Activated naive CD8-positive, alpha-beta T cell treated with anti-CD3 and anti-CD28 coated beads, Interleukin-2, amount 10 ng/mL, durations not matched to agents 7 days and 5 days (primary cell): ENCODE measurements around the gene NUDT1. TPM values are rescaled to one million over a fixed set of nuclear protein-coding genes. Genes with fewer than 3 reads are reported as not detected.

Experiments
- ATAC-seq: fragments of 150-1000 bp; cut with Tn5 transposase; one replicate; pipeline ENCODE4 v1.10.0; 2021; ENCODE audit warnings: low read depth, moderate library complexity
- POLR2A ChIA-PET: fragments of 350-600 bp; sonication (Branson Sonifier 250); formaldehyde crosslinking; loops from one replicate; lab custom pipeline; 2021; ENCODE audit warnings: antibody characterized with exemption; lab: Charles Lee
- DNase-seq: peaks from one replicate; pipeline ENCODE4 v3.0.0; 2021
- H3K27ac Mint-ChIP-seq: one replicate; pipeline ENCODE4 v1.8.0; 2022; ENCODE audit warnings: mild to moderate bottlenecking, mixed read lengths
- H3K27me3 Mint-ChIP-seq: one replicate; pipeline ENCODE4 v1.8.0; 2022; ENCODE audit warnings: mild to moderate bottlenecking, moderate library complexity, mixed read lengths
- H3K36me3 Mint-ChIP-seq: one replicate; pipeline ENCODE4 v1.8.0; 2021; ENCODE audit warnings: mild to moderate bottlenecking, mixed read lengths
- H3K4me1 Mint-ChIP-seq: one replicate; pipeline ENCODE4 v1.8.0; 2021; ENCODE audit warnings: mixed read lengths
- H3K4me3 Mint-ChIP-seq: one replicate; pipeline ENCODE4 v1.8.0; 2022; ENCODE audit warnings: mild to moderate bottlenecking, moderate library complexity, mixed read lengths
- H3K9me3 Mint-ChIP-seq: one replicate; pipeline ENCODE4 v1.8.0; 2021; ENCODE audit warnings: mixed read lengths
- total RNA-seq, 2 experiments: library from RNA; stranded (reverse); gene quantifications; one replicate each; pipeline ENCODE4 v1.2.3, GENCODE V29; 2021

The NUDT1 gene
- total RNA-seq, 2 experiments from 2014 or later: 92.2 to 95.8 TPM

DNA sequence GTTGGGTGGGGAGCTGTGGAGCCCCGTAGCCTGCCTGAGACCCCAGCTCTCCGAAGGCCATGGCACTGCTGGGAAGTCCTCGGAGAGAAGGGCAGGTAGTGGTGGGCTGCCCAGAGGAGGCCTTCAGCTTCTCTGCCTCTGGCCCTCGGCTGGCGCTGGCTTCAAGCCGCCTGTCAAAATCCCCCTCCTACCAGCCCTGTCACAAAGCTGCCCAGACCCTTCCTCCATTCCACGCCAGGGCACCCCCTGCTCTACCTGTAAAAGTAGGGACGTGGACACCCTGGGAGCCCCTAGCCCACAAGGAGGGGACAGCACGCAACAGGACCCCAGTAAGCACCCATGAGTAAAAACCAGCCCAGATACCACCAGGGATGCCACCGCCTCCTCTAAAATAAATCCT is 40.9 kb upstream of the NUDT1 start:
- H3K36me3 Mint-ChIP-seq: peaks cover 6% of the 10 kb centered on the region

DNA sequence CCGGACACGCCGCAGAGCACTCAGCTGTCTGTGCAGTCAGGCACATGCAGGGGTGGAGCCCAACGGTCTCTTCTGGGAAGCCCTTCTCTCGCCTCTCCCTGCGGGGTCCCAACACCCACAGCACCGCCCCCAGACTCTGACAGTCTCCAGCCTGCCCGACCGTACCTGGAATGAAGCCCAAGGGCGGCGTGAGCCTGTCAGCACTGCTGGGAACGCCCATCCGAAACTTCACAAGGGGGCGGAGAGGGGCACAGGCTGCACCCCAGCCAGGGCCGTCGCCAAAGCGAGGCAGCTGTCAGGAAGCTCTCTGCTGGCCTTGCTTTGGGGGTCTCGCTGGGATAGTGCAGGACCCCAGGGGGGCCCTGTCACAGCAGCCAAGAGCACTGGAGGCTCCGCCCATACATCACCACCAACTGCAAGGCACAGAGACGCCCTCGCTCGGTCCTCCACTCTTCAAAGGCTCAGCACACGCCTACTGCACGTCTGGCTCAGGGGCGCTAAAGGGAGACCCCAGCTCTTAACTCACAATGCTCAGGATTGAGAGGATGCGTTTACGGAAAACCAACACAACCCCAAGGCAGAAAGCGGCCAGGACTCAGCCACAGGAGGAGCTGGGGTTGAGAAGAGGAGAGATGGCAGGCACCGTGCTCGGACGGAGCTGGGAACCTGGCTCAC is 40.2 kb upstream of the NUDT1 start:
- ATAC-seq: no peak
- DNase-seq: no peak
- H3K36me3 Mint-ChIP-seq: peaks cover 2% of the 10 kb centered on the region
- no peaks in the 10 kb centered on the region for H3K27me3 Mint-ChIP-seq
- H3K27ac Mint-ChIP-seq: no peak overlapping the region
- peaks cover 5% of the 10 kb centered on the region for H3K4me1 Mint-ChIP-seq
- H3K4me3 Mint-ChIP-seq: no peak overlapping the region
- H3K9me3 Mint-ChIP-seq: no peaks in the 10 kb centered on the region
- POLR2A ChIA-PET: no interaction called here

More for the DNA sequence above, 40.9 kb upstream of the NUDT1 start:
- POLR2A ChIA-PET: no interaction called here
- ATAC-seq (no peak), DNase-seq (no peak)
- Mint-ChIP-seq H3K4me3 (no peak overlapping the region), H3K9me3 (no peaks in the 10 kb centered on the region), H3K4me1 (peaks cover 5% of the 10 kb centered on the region), H3K27ac (no peak overlapping the region), H3K27me3 (no peaks in the 10 kb centered on the region)

DNA sequence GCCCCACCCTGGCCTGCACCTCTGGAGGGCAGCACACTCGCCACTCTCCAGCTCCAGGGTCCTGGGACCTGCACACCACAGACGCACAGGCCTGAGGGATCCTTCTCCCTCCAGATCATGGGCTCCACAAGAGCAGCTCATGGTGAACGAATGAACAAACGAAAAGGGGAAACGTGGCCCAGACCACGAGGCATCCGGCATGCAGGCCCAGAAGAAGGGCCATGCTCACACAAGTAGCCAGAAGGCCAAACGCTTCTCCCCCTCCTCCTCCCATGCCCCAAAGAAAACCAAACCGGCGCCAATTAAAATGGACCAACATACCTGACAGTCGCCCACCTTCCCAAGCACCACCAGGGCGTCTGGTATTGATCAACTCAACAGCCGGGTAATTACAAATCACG is 39.7 kb upstream of the NUDT1 start:
- H3K27me3 Mint-ChIP-seq: no peaks in the 10 kb centered on the region
- POLR2A ChIA-PET: no interaction called here
- peaks cover 1% of the 10 kb centered on the region for H3K36me3 Mint-ChIP-seq
- no peak overlapping the region for H3K27ac Mint-ChIP-seq
- ATAC-seq (no peak), DNase-seq (no peak)
- no peak overlapping the region for H3K4me3 Mint-ChIP-seq
- H3K4me1 Mint-ChIP-seq: peaks cover 2% of the 10 kb centered on the region
- H3K9me3 Mint-ChIP-seq: no peaks in the 10 kb centered on the region

DNA sequence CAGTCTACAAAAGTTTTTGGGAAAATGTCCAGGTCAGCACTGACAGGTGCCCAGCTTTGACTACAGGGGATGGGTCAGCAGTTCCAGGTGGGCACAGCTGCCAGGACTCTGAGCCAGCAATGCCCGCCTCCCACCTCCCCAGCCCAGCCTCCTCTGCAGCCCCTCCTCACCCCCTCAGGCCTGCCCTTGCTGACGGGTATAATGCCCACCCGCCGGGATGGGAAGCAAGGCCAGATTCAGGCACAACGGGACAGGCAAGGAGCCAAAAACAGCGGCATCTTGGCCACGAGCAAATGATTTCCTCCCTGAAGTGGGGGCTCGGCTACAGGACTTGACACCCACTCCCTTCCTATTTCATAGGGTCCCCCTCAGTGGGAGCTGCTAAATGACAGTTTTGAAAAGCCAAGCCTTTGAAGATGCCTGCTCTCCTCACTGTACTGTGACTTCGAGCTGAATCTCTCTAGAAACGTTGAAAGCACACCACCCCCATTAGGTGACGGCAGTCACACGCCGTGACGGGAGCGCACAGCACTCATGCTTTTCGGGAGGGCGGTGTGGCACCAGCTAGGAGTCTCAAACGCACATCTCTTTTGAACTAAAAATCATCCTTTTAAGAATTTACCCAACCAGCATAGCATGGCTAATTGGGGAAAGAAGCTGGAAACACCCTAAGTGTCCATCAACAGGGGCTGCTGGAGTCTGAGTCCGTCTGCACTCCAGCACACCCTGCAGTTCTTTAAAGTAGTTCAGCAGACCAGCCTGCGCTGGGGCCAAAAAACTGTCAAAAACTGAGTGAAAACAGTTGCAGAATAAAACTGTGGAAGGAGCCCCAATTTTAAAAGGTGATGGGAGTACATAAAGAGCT is 38.9 kb upstream of the NUDT1 start:
- Mint-ChIP-seq H3K27ac (no peak overlapping the region), H3K4me3 (no peak overlapping the region), H3K9me3 (no peaks in the 10 kb centered on the region), H3K4me1 (no peaks in the 10 kb centered on the region), H3K27me3 (no peaks in the 10 kb centered on the region), H3K36me3 (no peaks in the 10 kb centered on the region)
- ATAC-seq: no peak
- peak; percentile 11 for DNase-seq
- POLR2A ChIA-PET: no interaction called here

DNA sequence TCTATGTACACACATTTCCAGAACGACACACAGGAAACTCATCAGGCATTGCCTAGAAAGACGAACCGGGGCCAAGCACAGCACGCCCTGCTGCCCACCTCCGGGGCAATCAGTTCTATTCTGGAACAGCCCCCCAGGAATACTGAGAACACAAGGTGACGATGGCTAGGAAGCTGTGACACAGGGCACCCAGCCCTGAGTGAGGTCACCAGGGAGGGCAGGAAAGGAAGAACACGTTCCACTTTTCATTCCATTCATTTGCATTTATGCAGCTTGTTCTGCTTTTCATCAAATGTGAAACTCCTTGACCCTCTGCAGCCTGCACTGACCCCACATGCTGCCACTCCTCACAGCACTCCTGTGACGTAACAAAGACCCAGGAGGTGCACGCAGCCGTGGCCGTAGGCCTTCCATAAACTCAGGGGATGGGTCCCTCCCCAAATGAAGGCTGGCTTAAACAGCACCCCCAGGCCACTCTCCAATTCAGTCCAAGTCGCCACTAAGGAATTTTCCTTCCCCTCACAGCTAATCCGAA is 38.2 kb upstream of the NUDT1 start:
- H3K4me3 Mint-ChIP-seq: no peak overlapping the region
- ATAC-seq (no peak), DNase-seq (peak; percentile 11)
- H3K36me3 Mint-ChIP-seq: peaks cover 1% of the 10 kb centered on the region
- no peaks in the 10 kb centered on the region for H3K4me1 Mint-ChIP-seq
- POLR2A ChIA-PET: no interaction called here
- H3K27me3 Mint-ChIP-seq: no peaks in the 10 kb centered on the region
- no peak overlapping the region for H3K27ac Mint-ChIP-seq
- no peaks in the 10 kb centered on the region for H3K9me3 Mint-ChIP-seq

DNA sequence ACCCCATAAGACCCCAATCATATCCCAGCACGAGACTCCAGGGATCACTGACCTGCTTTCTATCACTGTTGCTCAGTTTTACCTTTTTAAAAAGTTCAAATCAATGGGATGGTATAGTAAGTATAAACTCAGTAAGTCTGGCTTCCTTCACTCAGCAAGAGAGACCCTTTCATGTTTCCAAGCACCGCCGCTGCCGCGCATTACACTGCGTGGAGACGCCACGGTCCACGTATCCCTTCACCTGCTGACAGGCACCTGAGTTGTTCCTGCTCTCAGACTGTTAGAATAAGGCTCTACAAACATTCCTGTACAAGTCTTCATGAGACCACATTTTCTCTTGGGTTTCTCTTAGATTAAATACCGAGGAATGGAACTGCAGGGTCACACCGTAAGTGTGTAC is 37.6 kb upstream of the NUDT1 start:
- Mint-ChIP-seq H3K27ac (no peak overlapping the region), H3K36me3 (peaks cover 3% of the 10 kb centered on the region), H3K4me3 (no peak overlapping the region), H3K4me1 (no peaks in the 10 kb centered on the region), H3K9me3 (no peaks in the 10 kb centered on the region), H3K27me3 (no peaks in the 10 kb centered on the region)
- POLR2A ChIA-PET: no interaction called here
- ATAC-seq (no peak), DNase-seq (peak; percentile 6)

DNA sequence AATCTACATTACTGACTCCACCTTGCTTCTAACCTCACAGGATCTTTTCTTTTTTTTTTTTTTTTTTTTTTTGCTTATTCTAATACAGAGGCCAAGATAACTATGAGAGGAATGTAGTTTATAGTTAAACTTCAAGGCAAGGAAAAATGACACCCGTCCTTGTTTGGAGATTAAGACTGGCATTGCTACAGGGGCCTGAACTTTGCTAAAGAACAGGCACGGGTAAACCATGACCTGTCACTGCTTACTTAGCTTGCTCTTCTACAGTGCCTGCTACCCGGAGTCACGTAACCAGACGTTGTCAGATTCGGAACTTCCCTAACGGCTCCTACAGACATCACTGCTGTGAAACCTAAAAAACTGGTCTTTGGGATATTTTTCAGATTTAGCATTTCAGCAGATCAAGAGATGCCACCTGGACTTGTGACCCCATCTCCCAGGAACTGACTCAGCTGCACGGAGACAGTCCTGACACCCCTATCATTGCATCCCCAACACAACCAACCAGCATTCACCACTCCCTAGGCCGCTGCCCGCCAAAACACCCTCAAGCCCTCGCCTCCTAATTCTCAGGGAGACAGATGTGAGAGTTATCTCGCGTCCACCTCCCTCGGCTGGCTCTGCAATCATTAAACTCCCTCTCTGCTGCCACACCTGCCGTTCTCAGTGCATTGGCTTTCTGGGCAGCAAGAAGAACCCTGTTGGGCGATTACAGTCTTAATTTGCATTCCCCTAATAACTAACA is 36.8 kb upstream of the NUDT1 start:
- Mint-ChIP-seq H3K27me3 (no peaks in the 10 kb centered on the region), H3K4me1 (no peaks in the 10 kb centered on the region), H3K4me3 (no peak overlapping the region), H3K36me3 (peaks cover 3% of the 10 kb centered on the region), H3K9me3 (no peaks in the 10 kb centered on the region), H3K27ac (no peak overlapping the region)
- POLR2A ChIA-PET: no interaction called here
- no peak for ATAC-seq
- DNase-seq: peak; percentile 15

DNA sequence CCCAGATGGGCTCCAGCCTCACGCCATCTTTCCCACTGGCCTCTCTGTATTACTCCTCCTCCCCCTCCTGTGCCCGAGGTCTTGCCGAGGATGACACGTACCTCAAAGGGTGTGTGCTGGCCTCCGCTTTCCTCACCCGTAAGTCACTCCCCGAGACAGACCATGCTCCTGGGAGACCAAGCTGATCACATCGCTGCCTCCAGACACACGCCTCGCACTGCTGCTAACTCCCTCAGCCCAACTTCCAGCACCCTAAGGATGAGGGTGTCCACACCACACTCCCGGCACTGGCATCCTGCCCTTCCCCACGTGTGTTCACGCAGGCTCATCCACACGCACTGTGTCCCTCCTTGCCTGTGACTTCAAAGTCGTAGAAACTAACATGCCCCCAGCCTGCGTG is 33.3 kb upstream of the NUDT1 start:
- Mint-ChIP-seq H3K27me3 (no peaks in the 10 kb centered on the region), H3K4me1 (no peaks in the 10 kb centered on the region), H3K9me3 (no peaks in the 10 kb centered on the region), H3K36me3 (peaks cover 9% of the 10 kb centered on the region), H3K27ac (no peak overlapping the region), H3K4me3 (no peak overlapping the region)
- ATAC-seq (no peak), DNase-seq (no peak)
- POLR2A ChIA-PET: no interaction called here

DNA sequence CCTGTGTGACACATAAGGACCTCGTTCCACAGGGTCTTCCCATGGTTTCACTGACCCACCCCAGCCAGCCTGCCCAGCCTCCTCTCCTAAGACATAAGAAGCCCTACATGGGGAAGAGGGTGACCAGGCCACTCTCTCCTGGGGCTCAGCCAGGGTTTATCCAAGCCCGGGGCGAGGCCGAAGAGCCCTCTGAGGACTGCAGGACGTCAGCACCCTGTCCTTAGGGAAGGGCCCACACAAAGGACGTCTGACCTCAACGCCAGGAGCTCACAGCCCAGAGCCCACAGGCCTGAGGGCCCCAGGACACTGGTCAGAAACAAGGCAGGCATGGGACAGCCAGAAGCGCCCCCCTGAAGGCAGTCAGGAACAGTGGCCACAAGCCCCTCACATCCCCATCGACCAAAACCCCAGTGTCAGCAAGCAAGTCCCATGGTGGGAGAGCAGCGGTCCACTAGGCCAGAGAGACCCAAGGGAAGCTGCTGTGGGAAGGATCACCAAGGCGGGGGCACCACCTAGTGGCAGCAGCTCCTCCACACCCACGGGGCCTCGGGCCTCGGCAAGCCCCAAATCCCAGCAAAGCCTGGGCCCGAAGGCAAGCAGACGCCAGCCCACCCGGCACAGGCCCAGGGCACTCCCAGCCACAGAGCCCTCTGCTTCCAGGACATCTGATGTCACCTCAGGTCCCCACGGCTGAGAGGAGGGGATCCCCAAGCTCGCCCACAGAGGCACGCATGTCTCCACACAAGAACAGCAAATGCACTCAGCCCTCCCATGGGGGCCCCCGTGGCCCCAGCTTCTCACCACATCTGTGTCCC is 32.7 kb upstream of the NUDT1 start:
- DNase-seq (peak; percentile 61), ATAC-seq (peak; percentile 55)
- peaks cover 11% of the 10 kb centered on the region for H3K36me3 Mint-ChIP-seq
- peaks cover 1% of the 10 kb centered on the region for H3K4me1 Mint-ChIP-seq
- H3K27ac Mint-ChIP-seq: no peak overlapping the region
- POLR2A ChIA-PET: no interaction called here
- H3K27me3 Mint-ChIP-seq: no peaks in the 10 kb centered on the region
- no peaks in the 10 kb centered on the region for H3K9me3 Mint-ChIP-seq
- H3K4me3 Mint-ChIP-seq: no peak overlapping the region

DNA sequence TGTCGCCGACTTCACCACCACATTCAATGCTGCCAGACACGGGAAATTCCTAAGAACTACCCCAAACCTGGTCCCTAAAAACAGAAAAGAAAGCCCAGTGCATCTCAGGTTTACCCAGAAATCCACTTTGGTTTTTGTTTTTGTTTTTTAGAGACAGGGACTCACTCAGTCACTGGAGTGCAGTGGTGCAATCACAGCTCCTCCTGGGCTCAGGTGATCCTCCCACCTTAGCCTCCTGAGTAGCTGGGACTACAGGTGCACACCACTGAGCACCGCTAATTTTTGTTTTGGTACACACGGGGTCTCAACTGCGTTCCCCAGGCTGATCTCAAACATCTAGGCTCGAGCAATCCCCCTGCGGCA is 32.1 kb upstream of the NUDT1 start:
- no peaks in the 10 kb centered on the region for H3K9me3 Mint-ChIP-seq
- H3K36me3 Mint-ChIP-seq: peaks cover 11% of the 10 kb centered on the region
- H3K27ac Mint-ChIP-seq: no peak overlapping the region
- peaks cover 1% of the 10 kb centered on the region for H3K4me1 Mint-ChIP-seq
- no peaks in the 10 kb centered on the region for H3K27me3 Mint-ChIP-seq
- POLR2A ChIA-PET: no interaction called here
- ATAC-seq (no peak), DNase-seq (no peak)
- H3K4me3 Mint-ChIP-seq: no peak overlapping the region

DNA sequence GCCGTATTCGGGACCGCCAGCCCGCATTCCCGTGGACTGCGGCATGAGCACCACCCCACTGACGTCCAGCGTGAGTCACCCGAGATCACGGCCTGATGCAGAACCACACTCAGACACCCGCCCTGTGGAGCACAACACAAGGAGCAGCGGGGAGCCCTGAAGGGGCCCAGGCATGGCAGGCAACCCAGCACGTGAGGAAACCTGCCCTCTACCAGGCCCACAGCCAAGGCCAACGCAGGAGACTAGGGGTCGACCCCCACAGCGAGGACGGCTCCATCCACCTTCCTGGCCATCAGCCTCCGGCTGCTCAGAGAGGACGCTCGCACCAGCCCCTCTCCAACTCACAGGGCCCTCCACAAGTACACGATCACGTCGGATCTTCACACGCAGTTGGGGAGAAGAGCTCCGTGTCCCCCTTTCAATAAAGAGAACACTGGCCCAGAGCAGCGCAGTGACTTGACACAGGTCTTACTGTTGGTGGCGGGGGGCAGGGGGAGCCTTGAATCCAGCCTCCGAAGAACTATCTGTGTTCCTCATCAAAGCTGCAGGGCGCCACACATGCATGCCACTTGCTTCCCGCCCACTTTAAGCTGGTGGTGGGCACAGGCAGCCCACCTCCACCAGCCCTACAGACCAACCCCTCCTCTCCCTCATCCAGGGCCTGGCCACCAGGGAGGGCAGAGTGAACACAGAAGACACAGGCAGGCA is 31.3 kb upstream of the NUDT1 start:
- Mint-ChIP-seq H3K4me3 (no peak overlapping the region), H3K27ac (no peak overlapping the region), H3K9me3 (no peaks in the 10 kb centered on the region), H3K4me1 (peaks cover 1% of the 10 kb centered on the region), H3K27me3 (no peaks in the 10 kb centered on the region), H3K36me3 (peaks cover 11% of the 10 kb centered on the region)
- ATAC-seq (no peak), DNase-seq (no peak)
- POLR2A ChIA-PET: no interaction called here

DNA sequence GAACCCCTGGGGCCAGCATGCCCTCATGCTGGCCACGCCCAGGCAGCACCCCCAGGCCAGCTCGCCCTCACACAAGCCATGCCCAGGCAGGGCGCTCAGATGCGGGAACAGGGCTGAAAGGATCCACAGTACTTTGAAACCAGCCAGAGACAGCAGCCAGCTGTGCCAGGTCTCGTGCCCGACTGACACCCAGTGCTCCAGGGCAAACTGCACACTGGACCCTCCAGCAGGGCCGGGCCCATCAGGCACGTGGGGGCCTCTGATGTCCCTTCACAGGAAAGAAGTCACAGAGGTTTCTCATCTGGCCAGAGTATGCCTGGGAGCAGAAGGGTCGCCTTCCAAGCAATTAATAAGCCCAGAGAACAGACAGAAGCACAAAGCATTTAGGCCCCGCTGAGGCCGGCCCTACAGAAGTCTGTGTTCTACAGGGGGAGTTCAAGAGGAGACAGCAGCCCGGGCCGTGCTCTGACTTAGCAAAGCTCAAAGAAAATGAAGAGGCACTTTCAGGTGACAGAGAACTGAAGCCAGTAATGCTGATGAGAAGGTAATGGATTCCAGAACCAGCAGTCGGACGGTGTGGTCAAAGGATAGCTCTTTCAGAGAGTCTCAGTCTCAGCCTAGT is 30.7 kb upstream of the NUDT1 start:
- no peak overlapping the region for H3K27ac Mint-ChIP-seq
- H3K36me3 Mint-ChIP-seq: peaks cover 11% of the 10 kb centered on the region

More for the DNA sequence above, 30.7 kb upstream of the NUDT1 start:
- no peak overlapping the region for H3K4me3 Mint-ChIP-seq
- H3K4me1 Mint-ChIP-seq: peaks cover 1% of the 10 kb centered on the region
- H3K27me3 Mint-ChIP-seq: no peaks in the 10 kb centered on the region
- DNase-seq: no peak
- H3K9me3 Mint-ChIP-seq: no peaks in the 10 kb centered on the region
- ATAC-seq: no peak
- POLR2A ChIA-PET: no interaction called here
